Measurements from ENCODE around the gene KCNA1.

DNA sequence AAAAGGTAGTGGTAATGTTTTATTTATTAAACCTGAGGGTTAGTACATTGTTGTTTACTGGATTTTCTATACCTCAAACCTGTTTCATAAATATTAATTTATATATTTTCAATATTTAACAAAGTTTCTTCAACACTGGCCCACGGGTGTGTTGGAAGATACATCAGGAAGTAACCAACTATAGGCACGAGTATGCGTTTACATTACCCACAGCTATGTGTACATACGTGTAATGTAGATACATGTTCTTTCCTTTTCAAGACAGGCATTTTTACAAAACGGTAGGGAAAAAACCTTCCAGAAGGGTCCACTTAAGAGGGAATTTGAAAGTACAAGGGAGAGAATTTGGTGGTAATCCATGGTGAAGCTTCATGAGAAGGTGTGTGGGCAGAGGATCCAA is 17.8 kb upstream of the KCNA1 start:
- no peak for TF ChIP-seq POLR2A (IDR thresholded peaks at IDR 0.05; ENCODE audit: low read depth, low read length)
- TF ChIP-seq TAF1 (IDR thresholded peaks at IDR 0.05; ENCODE audit: borderline replicate concordance, low read depth, low read length) = no peak
- TF ChIP-seq POLR2AphosphoS5 (IDR thresholded peaks at IDR 0.05; ENCODE audit: low read depth, low read length) = no peak
